Parathyroid adenoma (tissue), 2 donors: ENCODE data around the gene RTTN.

Experiments used
- H2AFZ ChIP-seq: fragments of 300-600 bp; sonication (generic); one replicate; pipeline ENCODE4 v1.7.0; 2017; ENCODE audit warnings: antibody characterized with exemption, mild to moderate bottlenecking
- H3K27ac ChIP-seq: fragments of 300-600 bp; sonication (generic); one replicate; pipeline ENCODE4 v1.7.0; 2017
- H3K27me3 ChIP-seq: fragments of 300-600 bp; sonication (generic); one replicate; pipeline ENCODE4 v1.7.0; 2017; ENCODE audit warnings: low read length; ENCODE audit not compliant: control insufficient read depth, insufficient read depth
- H3K36me3 ChIP-seq: fragments of 300-600 bp; sonication (generic); one replicate; pipeline ENCODE4 v1.7.0; 2017; ENCODE audit warnings: low read length; ENCODE audit not compliant: control insufficient read depth, insufficient read depth
- H3K4me1 ChIP-seq: fragments of 300-600 bp; sonication (generic); one replicate; pipeline ENCODE4 v1.7.0; 2017; ENCODE audit warnings: control low read depth
- H3K4me2 ChIP-seq: fragments of 300-600 bp; sonication (generic); one replicate; pipeline ENCODE4 v1.7.0; 2017; ENCODE audit warnings: low read length
- H3K4me3 ChIP-seq: fragments of 300-600 bp; sonication (generic); one replicate; pipeline ENCODE4 v1.7.0; 2017; ENCODE audit warnings: low read depth, low read length
- H3K79me2 ChIP-seq: fragments of 300-600 bp; sonication (generic); one replicate; pipeline ENCODE4 v1.7.0; 2017; ENCODE audit warnings: control low read depth
- H3K9ac ChIP-seq: fragments of 300-600 bp; sonication (generic); one replicate; pipeline ENCODE4 v1.7.0; 2017; ENCODE audit warnings: mild to moderate bottlenecking
- H3K9me3 ChIP-seq: fragments of 300-600 bp; sonication (generic); one replicate; pipeline ENCODE4 v1.7.0; 2017; ENCODE audit warnings: low read length; ENCODE audit not compliant: control insufficient read depth
- CTCF ChIP-seq: fragments of 300-600 bp; sonication (generic); IDR thresholded peaks from one replicate; pipeline ENCODE4 v1.7.0; 2017; ENCODE audit warnings: antibody characterized with exemption, mild to moderate bottlenecking
- donor health status: primary hyperparathyroidism.

RTTN gene

DNA sequence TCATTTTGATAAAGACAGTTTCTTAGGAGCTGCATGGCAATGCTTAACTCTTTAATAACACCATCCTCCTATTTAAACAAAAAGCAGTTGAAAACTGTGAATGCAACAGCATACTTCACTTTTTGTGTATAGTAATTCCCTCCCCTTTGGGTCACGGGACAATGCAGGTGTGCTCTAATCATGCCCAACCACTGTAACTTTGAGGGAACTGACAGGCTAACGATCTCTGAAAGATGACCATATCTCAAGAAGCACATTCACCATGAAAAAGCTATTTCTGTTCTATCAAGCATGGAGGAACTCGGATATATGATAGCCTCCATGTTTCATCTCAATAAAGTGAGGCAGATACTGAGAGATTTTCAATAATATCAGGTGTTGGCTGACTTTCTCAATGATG, 176.8 kb downstream of the RTTN start:
- Histone ChIP-seq H3K9ac (no peak overlapping the region), H3K9me3 (no peaks in the 10 kb centered on the region), H3K4me2 (no peak overlapping the region), H3K27me3 (no peaks in the 10 kb centered on the region), H2AFZ (no peak overlapping the region), H3K4me3 (no peak overlapping the region), H3K27ac (no peak overlapping the region), H3K4me1 (no peaks in the 10 kb centered on the region), H3K36me3 (no peaks in the 10 kb centered on the region), H3K79me2 (no peaks in the 10 kb centered on the region)
- TF ChIP-seq CTCF: no peak

- Histone ChIP-seq H2AFZ (no peak overlapping the region), H3K27me3 (no peaks in the 10 kb centered on the region), H3K4me1 (no peaks in the 10 kb centered on the region), H3K36me3 (no peaks in the 10 kb centered on the region), H3K4me3 (no peak overlapping the region), H3K9ac (no peak overlapping the region), H3K9me3 (no peaks in the 10 kb centered on the region), H3K4me2 (no peak overlapping the region), H3K79me2 (no peaks in the 10 kb centered on the region), H3K27ac (no peak overlapping the region)
- TF ChIP-seq CTCF: no peak
Observed at GRCh38 chr18:70028084-70028483, 177.4 kb downstream of the RTTN start.

GRCh38 chr18:70025580-70025979, 179.9 kb downstream of the RTTN start:
- Histone ChIP-seq H3K9me3 (no peaks in the 10 kb centered on the region), H3K9ac (no peak overlapping the region), H3K27ac (no peak overlapping the region), H3K79me2 (no peaks in the 10 kb centered on the region), H3K4me3 (no peak overlapping the region), H2AFZ (no peak overlapping the region), H3K4me2 (no peak overlapping the region), H3K4me1 (no peaks in the 10 kb centered on the region), H3K36me3 (no peaks in the 10 kb centered on the region), H3K27me3 (no peaks in the 10 kb centered on the region)
- no peak for TF ChIP-seq CTCF

GRCh38 chr18:70024829-70025228, 180.7 kb downstream of the RTTN start:
- H3K4me3 ChIP-seq: no peak overlapping the region
- H3K4me1 ChIP-seq: no peaks in the 10 kb centered on the region
- H3K36me3 ChIP-seq: no peaks in the 10 kb centered on the region
- no peak overlapping the region for H3K4me2 ChIP-seq
- H3K79me2 ChIP-seq: no peaks in the 10 kb centered on the region
- no peaks in the 10 kb centered on the region for H3K27me3 ChIP-seq
- TF ChIP-seq CTCF: no peak
- no peaks in the 10 kb centered on the region for H3K9me3 ChIP-seq
- no peak overlapping the region for H2AFZ ChIP-seq
- no peak overlapping the region for H3K9ac ChIP-seq
- no peak overlapping the region for H3K27ac ChIP-seq

- H3K4me1 ChIP-seq: no peaks in the 10 kb centered on the region
- H3K27ac ChIP-seq: no peak overlapping the region
- no peaks in the 10 kb centered on the region for H3K79me2 ChIP-seq
- H3K27me3 ChIP-seq: no peaks in the 10 kb centered on the region
- no peaks in the 10 kb centered on the region for H3K36me3 ChIP-seq
- no peak overlapping the region for H2AFZ ChIP-seq
- no peak overlapping the region for H3K4me2 ChIP-seq
- no peak overlapping the region for H3K4me3 ChIP-seq
- no peaks in the 10 kb centered on the region for H3K9me3 ChIP-seq
- no peak overlapping the region for H3K9ac ChIP-seq
- no peak for TF ChIP-seq CTCF
Observed at GRCh38 chr18:70024093-70024492, 181.4 kb downstream of the RTTN start.
